ENCODE results near the gene MBOAT1. TPM values are rescaled to one million over a fixed set of nuclear protein-coding genes. Genes with fewer than 3 reads are reported as not detected.

The MBOAT1 gene
- total RNA-seq, 2 experiments from 2014 or later: 5.4 to 6.4 TPM

DNA sequence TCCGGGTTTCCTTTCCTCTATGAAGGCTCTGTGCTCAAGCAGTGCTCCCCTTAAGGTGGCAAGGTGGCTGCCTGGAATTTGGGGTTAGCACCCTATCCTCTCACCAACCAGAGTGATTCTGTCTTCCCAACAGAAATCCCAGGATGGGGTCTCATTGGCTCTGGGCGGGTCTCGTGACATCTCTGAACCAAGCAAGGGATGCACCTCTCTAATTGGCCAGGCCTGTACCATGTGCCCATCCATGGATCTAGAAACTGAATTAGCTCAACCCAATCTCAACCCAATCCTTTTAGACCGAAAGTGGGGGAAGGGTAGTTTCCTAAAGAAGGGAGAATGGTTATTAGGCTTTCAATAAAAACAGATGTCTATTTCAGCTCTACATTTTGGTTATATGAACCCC lies 17.6 kb upstream of the MBOAT1 start:
- no peaks in the 10 kb centered on the region for H3K36me3 Mint-ChIP-seq (ENCODE audit: low read depth)
- ATAC-seq (no peak), DNase-seq (no peak)
- H3K27me3 Mint-ChIP-seq: no peaks in the 10 kb centered on the region
- no peaks in the 10 kb centered on the region for H3K9me3 Mint-ChIP-seq
- intact Hi-C loops (cut with micrococcal nuclease): no loop called here
- H3K4me3 Mint-ChIP-seq: no peak overlapping the region
- POLR2A ChIA-PET: no interaction called here
- CTCF ChIA-PET: interaction anchor here (1.0 kb wide), 1 partner anchor 49 kb away, joined by 3 read pairs; no protein-coding TSS in a partner anchor
- no peaks in the 10 kb centered on the region for H3K4me1 Mint-ChIP-seq (ENCODE audit: low read depth)
- TF ChIP-seq CTCF (IDR thresholded peaks at IDR 0.05): no peak
- no peak overlapping the region for H3K27ac Mint-ChIP-seq

DNA sequence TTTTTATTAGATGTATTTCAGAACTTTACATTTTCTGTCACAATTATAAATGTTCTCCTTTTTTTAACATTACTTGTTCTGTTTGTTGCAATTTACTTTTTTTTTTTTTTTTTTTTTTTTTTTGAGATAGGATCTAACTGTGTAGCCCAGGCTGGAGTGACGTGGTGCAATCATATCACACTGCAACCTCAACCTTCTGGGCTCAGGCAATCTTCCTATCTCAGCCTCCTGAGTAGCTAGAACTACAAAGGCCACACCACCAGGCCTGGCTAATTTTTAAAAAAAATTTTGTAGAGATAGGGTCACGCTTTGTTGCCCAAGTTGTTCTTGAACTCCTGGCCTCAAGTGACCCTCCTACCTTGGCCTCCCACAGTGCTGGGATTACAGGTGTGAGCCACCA lies 15.1 kb upstream of the MBOAT1 start:
- DNase-seq: no peak

DNA sequence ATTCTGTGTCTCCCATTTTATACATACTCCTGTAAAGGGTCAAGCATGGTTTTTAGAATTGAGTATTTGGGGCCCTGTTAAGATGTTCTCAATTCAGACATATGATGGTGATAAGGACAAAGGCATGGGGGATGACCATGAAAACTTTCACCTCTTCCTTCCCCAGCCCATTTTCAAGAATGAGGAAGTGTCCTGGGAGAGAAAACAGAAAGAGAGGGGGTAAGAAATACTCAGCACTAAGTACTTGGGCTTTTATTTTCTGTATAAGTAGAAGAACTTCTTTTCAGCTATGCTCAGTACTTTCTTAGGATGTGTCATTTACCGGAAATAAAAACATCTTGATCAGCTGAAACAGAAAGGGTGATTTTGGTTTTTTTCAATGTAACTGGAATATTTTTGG lies 10.9 kb upstream of the MBOAT1 start:
- Mint-ChIP-seq H3K4me3 (no peak overlapping the region), H3K36me3 (ENCODE audit: low read depth) (no peaks in the 10 kb centered on the region), H3K4me1 (ENCODE audit: low read depth) (no peaks in the 10 kb centered on the region), H3K9me3 (no peaks in the 10 kb centered on the region), H3K27ac (no peak overlapping the region), H3K27me3 (no peaks in the 10 kb centered on the region)
- ATAC-seq: no peak
- POLR2A ChIA-PET: no interaction called here
- no peak for DNase-seq
- CTCF ChIA-PET: no interaction called here
- no peak for TF ChIP-seq CTCF (IDR thresholded peaks at IDR 0.05)
- intact Hi-C loops (cut with micrococcal nuclease): no loop called here

More for the DNA sequence above, 15.1 kb upstream of the MBOAT1 start:
- H3K4me1 Mint-ChIP-seq (ENCODE audit: low read depth): no peaks in the 10 kb centered on the region
- CTCF ChIA-PET: no interaction called here
- no peak overlapping the region for H3K27ac Mint-ChIP-seq
- no peak overlapping the region for H3K4me3 Mint-ChIP-seq
- POLR2A ChIA-PET: no interaction called here
- no peaks in the 10 kb centered on the region for H3K36me3 Mint-ChIP-seq (ENCODE audit: low read depth)
- intact Hi-C loops (cut with micrococcal nuclease): no loop called here
- H3K9me3 Mint-ChIP-seq: no peaks in the 10 kb centered on the region
- ATAC-seq: no peak
- H3K27me3 Mint-ChIP-seq: no peaks in the 10 kb centered on the region
- TF ChIP-seq CTCF (IDR thresholded peaks at IDR 0.05): no peak

- ChIA-PET CTCF (interaction anchor here (0.7 kb wide), 2 partner anchors 19 to 95 kb away, joined by 3 read pairs; no protein-coding TSS in a partner anchor), POLR2A (no interaction called here)
- ATAC-seq: no peak
- no peak for DNase-seq
- Mint-ChIP-seq H3K4me3 (no peak overlapping the region), H3K4me1 (ENCODE audit: low read depth) (no peaks in the 10 kb centered on the region), H3K36me3 (ENCODE audit: low read depth) (no peaks in the 10 kb centered on the region), H3K27ac (no peak overlapping the region), H3K9me3 (no peaks in the 10 kb centered on the region), H3K27me3 (no peaks in the 10 kb centered on the region)
- intact Hi-C loops (cut with micrococcal nuclease): no loop called here
- TF ChIP-seq CTCF (IDR thresholded peaks at IDR 0.05): no peak
Measured at GRCh38 chr6:20221421-20221820, 9.2 kb upstream of the MBOAT1 start.

GRCh38 chr6:20220359-20220758 lies 8.1 kb upstream of the MBOAT1 start:
- Mint-ChIP-seq H3K9me3 (no peaks in the 10 kb centered on the region), H3K27me3 (no peaks in the 10 kb centered on the region), H3K36me3 (ENCODE audit: low read depth) (no peaks in the 10 kb centered on the region), H3K4me3 (no peak overlapping the region), H3K4me1 (ENCODE audit: low read depth) (no peaks in the 10 kb centered on the region), H3K27ac (no peak overlapping the region)
- DNase-seq (no peak), ATAC-seq (no peak)
- ChIA-PET POLR2A (interaction anchor here (0.7 kb wide), 1 partner anchor 13 kb away, joined by 3 read pairs; no protein-coding TSS in a partner anchor), CTCF (interaction anchor here (0.7 kb wide), 1 partner anchor 94 kb away, joined by 3 read pairs; no protein-coding TSS in a partner anchor)
- no peak for TF ChIP-seq CTCF (IDR thresholded peaks at IDR 0.05)
- intact Hi-C loops (cut with micrococcal nuclease): no loop called here
